Measurements from ENCODE around the gene FXYD3.

The FXYD3 gene

GRCh38 chr19:35106291-35106583 is 9.4 kb upstream of the FXYD3 start:
- no peak for DNase-seq (ENCODE audit: low read depth in 1 of 2, low spot score in 1 of 2)

GRCh38 chr19:35106898-35107541 is 8.6 kb upstream of the FXYD3 start:
- no peak for DNase-seq (ENCODE audit: low read depth in 1 of 2, low spot score in 1 of 2)

GRCh38 chr19:35107545-35107944 is 8.1 kb upstream of the FXYD3 start:
- no peak for DNase-seq (ENCODE audit: low read depth in 1 of 2, low spot score in 1 of 2)

DNA sequence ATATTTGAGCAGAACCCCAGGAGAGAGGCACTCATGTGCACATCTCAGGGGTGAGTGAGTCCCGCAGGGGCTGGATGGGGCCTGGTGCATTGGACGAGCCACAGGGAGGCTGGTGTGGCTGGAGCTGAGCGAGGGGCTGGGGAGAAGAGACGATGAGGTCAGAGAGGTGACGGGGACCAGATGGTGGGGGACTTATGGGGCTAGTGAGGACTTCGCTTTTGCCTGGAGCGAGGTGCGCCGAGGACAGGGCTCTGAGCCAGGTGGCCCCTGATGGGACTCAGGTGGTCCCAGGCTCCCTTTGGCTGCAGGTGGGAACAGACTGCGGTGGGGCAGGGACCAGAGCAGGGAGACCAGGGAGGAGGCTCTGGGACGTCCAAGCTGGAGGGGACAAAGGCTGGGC is 6.9 kb upstream of the FXYD3 start:
- no peak for DNase-seq (ENCODE audit: low read depth in 1 of 2, low spot score in 1 of 2)

DNA sequence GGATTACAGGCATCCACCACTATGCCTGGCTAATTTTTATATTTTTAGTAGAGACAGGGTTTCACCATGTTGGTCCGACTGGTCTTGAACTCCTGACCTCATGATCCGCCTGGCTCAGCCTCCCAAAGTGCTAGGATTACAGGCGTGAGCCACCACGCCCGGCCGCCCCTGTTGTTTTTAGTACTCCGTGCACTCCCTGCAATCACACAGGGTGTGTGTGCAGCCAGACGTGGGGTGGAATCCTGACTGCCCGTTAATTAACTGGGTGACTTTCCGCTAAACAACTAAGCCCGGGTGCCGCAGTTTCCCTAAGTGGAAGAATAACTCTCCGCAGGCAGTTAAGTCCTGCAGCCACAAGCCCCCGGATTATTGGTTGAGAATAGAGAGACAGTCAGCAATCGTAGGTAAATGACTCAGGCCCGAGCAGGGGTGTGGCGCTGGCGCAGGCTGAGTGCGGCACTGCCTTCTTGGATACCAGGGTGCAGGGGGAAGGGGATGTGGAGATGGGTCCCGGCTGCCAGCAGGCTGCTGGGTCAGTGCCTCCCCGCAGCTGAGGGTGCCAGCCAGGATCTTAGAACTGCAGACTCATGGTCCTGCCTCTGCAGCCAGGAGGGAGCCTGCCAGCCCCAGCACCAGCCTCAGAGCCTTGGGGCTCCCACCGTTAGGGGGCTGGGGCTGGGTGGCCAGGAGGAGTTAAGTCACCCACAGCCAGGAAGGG is 6.1 kb upstream of the FXYD3 start:
- no peak for DNase-seq (ENCODE audit: low read depth in 1 of 2, low spot score in 1 of 2)

- no peak for DNase-seq (ENCODE audit: low read depth in 1 of 2, low spot score in 1 of 2)
Measured at GRCh38 chr19:35110974-35111373, 4.6 kb upstream of the FXYD3 start.

GRCh38 chr19:35112995-35113688 is 2.5 kb upstream of the FXYD3 start:
- no peak for DNase-seq (ENCODE audit: low read depth in 1 of 2, low spot score in 1 of 2)

GRCh38 chr19:35114353-35115176 is 1.1 kb upstream of the FXYD3 start:
- peak; percentile 27 to 57 for DNase-seq (ENCODE audit: low read depth in 1 of 2, low spot score in 1 of 2)

- no peak for DNase-seq (ENCODE audit: low read depth in 1 of 2, low spot score in 1 of 2)
Measured at GRCh38 chr19:35116072-35116801, 614 bp downstream of the FXYD3 start.

DNA sequence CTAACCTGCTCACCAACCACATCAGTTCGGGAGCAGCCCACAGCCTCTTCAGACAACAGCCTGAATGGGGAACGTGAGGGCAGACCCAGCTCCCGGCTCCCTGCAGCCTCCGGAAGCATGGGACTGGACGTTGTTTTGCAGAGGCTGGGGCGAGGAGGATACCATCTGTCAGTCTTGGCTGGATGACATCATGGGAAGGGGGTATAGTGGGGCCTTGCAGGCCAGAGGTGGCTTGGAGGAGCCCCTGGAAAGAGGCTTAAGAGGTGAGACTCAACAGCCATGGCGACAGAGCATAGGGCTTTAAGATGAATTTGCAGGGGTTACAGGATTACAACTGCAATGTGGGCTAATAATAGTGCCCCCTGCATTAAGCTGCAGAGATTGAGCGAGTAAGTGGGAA is 1.5 kb downstream of the FXYD3 start:
- DNase-seq (ENCODE audit: low read depth in 1 of 2, low spot score in 1 of 2): no peak

GRCh38 chr19:35117799-35118198 is 2.2 kb downstream of the FXYD3 start:
- DNase-seq (ENCODE audit: low read depth in 1 of 2, low spot score in 1 of 2): no peak

DNA sequence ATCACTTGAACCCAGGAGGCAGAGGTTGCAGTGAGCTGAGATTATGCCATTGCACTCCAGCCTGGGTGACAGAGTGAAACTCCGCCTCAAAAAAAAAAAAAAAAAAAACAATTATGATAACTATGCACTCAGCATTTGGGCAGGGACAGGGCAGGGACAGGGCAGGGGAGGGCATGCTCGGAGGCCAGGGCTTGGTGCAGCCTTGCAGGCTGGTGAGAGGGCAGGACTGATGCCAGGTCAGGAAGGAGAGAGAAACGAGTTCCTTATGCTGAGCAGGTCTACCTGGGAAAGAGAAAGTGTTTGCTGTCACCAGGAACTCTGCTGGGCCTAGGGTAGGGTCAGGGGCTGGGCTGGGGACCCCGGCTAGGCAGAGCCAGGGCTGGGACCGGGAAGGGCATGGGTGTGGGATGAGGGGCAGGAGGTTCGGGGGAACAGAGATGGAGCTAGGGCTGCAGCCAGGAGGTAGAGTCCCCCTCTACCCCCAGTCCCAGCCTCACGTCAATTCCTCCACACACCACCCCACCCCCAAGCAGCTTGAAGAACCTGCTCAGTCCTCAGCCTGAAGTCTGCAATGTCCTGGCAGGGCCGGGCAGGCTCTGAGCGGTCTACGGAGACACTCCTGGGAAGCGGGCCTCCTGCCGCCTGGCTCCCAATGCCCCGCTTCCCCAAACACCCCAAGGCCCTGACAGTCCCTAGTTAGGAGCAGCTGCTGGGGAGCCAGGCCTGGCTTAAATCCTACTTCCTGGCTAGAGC is 2.8 kb downstream of the FXYD3 start:
- no peak for DNase-seq (ENCODE audit: low read depth in 1 of 2, low spot score in 1 of 2)

- DNase-seq (ENCODE audit: low read depth in 1 of 2, low spot score in 1 of 2): no peak
Measured at GRCh38 chr19:35119091-35119490, 3.5 kb downstream of the FXYD3 start.

GRCh38 chr19:35119578-35120155 is 4.0 kb downstream of the FXYD3 start:
- no peak for DNase-seq (ENCODE audit: low read depth in 1 of 2, low spot score in 1 of 2)

DNA sequence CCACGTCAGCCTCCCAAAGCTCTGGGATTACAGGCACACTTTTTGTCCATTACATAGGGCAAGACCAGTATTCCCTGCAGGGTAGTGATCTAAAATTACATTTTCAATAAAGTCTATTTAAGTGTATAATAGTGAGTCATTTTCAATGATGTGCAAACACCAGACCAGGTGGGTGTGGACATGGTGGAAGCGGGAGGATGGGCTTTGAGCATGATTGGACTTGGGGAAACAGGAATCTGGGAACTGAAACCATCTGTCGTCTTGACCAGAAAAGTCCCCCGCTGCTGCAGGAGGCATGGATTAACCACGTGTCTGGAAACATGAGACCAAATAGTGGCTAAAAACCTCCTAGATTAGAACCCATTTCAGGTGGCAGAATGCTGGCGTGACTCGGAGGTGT is 4.9 kb downstream of the FXYD3 start:
- DNase-seq (ENCODE audit: low read depth in 1 of 2, low spot score in 1 of 2): no peak

DNA sequence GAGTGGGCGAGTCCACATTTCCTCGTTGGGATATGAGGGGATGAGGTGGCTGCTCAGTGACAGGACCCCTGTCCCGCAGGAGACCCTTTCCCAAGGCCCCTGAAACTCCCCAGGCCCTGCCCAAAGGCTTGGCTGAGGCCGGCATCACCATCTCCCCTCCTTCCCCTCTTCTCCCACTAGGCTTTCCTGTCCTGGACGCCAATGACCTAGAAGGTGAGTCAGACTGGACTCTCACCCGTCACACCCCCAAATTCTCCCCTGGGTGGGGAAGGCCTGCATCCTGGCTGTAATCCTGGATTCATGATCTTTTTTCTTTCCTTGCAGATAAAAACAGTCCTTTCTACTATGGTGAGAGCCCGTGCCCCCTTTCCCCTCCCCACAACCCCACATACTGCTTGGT is 5.3 kb downstream of the FXYD3 start:
- DNase-seq (ENCODE audit: low read depth in 1 of 2, low spot score in 1 of 2): no peak

DNA sequence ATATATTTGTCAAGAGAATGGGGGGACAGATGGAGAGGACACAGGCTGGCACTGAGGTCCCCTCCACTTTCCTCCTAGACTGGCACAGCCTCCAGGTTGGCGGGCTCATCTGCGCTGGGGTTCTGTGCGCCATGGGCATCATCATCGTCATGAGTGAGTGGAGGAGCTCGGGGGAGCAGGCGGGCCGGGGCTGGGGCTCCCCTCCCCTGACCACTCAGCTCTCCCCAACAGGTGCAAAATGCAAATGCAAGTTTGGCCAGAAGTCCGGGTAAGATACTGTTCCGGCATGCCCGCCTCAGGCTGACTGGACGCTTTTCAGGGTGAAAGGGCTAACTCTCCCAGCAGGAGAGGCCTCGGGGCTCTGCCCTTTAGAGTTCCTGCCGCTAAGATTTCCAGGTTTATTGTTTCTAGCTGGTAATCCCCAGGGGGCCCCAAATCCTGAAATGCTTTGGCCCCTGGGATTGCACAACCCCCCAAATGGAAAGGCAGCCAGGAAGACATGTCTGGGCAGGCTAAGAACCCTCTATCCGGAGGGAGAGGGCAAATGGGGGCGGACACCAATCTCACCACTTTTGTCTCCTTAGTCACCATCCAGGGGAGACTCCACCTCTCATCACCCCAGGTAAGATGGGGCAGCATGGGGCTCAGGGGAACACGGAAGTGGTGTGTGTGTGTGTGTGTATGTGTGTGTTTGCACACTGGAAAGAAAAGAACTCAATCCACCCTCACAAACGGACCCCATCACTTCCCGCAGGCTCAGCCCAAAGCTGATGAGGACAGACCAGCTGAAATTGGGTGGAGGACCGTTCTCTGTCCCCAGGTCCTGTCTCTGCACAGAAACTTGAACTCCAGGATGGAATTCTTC is 7.3 kb downstream of the FXYD3 start:
- DNase-seq (ENCODE audit: low read depth in 1 of 2, low spot score in 1 of 2): no peak

DNA sequence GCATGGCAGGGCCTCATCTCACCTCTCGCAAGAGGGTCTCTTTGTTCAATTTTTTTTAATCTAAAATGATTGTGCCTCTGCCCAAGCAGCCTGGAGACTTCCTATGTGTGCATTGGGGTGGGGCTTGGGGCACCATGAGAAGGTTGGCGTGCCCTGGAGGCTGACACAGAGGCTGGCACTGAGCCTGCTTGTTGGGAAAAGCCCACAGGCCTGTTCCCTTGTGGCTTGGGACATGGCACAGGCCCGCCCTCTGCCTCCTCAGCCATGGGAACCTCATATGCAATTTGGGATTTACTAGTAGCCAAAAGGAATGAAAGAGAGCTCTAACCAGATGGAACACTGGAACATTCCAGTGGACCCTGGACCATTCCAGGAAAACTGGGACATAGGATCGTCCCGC is 8.0 kb downstream of the FXYD3 start:
- DNase-seq (ENCODE audit: low read depth in 1 of 2, low spot score in 1 of 2): no peak
